CD4-positive, alpha-beta T cell treated with Interleukin-1 beta for 1 hour (primary cell): ENCODE results near the gene COL1A2.
A peak's percentile ranks its signal among the peaks of the same experiment; 100 is the strongest.

ENCODE experiments used
- DNase-seq, 2 donors: peaks; one replicate each; pipeline ENCODE4 v3.0.0-alpha.2; 2020 to 2022

The COL1A2 gene

DNA sequence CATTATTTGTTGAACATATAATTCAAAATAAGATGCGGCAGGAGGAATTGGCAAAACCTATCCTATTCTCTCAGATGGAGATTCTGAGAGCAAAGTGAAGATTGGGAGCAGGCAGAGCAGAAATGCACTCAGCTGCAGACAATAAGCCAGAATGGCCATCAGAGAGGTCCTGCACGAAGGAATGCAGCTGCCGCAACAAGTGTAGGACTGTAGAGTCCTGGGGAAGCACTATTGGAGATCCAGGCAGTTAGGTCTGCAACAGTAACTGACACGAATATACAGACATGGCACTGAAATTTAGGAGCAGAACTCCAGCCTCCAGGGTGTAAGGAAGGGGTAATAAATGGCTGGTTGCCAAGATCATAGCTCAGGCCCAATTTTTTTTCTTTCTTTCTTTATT is 10.4 kb upstream of the COL1A2 start:
- DNase-seq: no peak

DNA sequence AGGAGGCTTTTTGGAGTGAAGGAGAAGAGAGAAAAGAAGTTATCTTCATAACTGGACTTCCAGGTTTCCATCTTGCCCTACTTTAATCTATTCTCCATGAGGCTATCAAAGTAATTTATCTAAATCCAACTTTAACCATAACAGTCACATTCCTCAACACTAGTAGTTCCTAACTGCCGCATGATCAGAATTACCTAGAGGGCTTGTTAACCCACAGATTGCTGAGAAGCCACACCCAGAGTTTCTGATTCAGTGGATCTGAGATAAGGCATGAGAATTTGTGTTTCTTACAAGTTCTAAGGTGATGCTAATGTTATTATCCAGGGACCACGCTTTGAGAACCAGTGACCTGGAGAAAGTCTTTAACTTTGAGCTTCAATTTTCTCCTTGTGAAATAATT is 8.3 kb upstream of the COL1A2 start:
- no peak for DNase-seq

DNA sequence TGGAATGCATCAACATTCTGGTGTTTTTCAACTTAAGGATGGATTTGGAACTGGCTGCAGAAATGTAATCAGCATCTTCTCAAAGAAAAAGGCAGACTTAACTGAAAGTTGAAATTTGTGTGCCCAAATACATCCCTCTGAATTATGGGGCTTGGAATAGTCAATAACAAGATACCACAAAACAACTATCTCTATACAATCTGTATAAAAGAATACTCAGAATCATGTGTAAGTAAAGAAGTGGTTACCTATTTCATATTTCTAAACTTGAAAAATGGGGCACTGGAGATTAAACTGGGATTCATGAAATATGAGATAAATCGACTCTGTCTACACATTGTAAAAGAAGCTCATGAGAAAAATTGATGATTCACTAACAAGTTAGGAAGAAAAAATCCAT is 6.2 kb upstream of the COL1A2 start:
- no peak for DNase-seq

DNA sequence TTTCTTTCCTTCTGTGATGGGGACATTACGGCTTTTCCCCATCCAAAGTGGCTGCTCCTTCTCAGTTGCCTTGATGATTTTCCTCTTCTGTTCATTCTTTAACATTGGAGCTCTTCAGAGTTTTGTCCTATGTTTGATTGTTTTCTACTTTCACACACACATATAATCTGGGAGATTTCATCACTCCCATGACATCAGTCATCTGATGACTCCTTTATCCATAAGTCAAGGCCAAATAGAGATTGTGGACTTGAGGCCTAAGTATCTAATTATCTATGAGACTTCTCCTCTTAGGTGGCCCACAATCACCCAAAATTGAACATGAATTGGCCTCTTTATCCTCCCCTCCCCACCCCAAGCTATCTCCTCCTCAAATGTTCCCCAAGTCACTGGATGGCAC is 5.3 kb upstream of the COL1A2 start:
- DNase-seq: no peak

DNA sequence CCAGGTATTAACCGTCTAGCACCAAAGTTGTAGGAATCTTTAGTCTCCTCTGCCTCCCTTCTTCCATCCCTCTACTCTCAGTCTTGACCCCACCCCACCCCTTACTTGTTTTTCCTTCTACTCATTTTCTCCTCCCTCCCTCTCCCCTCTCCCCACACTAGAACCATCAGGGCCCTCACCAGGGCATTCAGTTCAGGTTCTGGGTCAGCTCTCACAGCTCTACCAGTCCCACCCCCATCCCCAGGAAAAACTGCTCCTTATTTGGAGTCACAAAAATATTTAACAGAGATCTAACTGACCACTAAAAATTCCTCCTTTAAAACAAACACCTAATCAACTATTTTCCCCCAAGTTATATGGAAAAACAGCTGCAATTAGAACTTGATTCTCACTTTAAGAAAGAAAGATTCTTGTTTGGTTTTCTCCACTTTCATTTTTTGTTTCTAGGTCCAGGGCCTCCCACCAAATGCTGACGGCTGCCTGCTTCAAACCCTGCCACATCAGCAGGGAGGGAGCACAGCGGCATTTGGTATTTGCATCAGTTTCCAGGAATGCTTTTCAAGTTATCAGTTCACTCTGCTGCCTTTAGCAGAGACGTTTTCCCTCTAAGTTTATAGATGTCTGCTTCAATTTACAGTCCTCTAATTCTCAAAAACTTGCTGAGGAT is 2.8 kb upstream of the COL1A2 start:
- no peak for DNase-seq

DNA sequence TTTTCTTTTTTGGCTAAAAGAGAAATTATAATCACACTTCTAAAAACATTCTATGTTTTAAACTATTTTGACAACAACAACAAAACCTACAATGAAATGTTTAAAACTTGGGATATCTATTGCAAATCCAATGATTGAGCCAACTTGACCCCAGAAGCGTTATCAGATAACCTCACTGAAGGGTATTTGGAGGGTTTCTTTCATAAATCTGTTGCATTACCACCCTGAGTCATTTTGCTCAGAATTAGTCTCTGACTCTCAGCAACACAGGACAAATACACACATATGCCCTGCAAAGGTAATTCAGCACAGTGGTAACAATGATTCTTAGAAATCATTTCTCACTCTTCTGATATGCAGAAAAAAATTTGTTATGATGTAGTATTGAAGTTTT is 2.3 kb upstream of the COL1A2 start:
- no peak for DNase-seq

DNA sequence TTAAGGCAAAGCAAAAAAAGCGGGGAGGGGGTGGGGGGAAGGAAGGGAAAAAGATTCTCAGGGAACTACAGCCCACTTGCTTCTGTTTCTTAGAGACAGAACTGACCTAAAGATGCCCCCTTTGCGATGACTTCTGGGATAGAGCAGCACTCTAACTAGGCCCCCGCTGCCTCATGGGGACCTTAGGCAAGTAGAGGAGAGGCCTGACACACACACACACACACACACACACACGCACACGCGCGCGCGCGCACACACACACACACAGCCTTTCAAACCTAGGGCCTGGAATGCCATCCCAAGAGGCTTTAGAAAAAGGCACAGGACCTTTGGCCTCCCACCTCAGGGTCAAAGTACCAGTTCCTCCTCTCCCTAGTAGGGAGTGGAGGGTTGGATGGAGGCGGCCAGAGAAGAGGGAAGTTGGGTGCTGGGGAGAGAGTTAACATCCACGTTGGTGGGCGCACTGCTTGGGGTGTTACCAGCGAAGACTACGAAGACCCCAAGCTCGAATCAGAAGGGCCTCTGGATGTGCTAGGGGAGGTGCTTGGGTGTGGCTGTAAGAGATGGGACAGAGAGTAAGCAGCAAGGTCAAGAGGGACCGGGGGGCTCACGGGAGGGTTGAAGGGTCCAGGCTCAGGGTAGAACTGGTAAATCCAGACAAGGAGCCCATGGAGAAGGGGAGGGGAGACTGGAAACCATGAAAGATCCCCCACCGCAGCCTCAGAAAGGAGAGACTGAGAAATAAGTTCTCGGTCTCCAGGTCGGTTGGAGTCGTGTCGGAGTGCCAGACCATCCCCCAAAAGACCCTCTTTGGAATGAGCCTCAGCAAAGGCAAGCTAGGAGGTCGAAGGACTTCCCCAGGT is 1.2 kb upstream of the COL1A2 start:
- DNase-seq: no peak

DNA sequence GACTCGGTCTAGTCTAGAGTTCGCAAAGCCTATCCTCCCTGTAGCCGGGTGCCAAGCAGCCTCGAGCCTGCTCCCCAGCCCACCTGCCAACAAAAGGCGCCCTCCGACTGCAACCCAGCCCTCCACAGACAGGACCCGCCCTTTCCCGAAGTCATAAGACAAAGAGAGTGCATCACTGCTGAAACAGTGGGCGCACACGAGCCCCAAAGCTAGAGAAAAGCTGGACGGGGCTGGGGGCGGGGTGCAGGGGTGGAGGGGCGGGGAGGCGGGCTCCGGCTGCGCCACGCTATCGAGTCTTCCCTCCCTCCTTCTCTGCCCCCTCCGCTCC is 622 bp upstream of the COL1A2 start:
- no peak for DNase-seq

DNA sequence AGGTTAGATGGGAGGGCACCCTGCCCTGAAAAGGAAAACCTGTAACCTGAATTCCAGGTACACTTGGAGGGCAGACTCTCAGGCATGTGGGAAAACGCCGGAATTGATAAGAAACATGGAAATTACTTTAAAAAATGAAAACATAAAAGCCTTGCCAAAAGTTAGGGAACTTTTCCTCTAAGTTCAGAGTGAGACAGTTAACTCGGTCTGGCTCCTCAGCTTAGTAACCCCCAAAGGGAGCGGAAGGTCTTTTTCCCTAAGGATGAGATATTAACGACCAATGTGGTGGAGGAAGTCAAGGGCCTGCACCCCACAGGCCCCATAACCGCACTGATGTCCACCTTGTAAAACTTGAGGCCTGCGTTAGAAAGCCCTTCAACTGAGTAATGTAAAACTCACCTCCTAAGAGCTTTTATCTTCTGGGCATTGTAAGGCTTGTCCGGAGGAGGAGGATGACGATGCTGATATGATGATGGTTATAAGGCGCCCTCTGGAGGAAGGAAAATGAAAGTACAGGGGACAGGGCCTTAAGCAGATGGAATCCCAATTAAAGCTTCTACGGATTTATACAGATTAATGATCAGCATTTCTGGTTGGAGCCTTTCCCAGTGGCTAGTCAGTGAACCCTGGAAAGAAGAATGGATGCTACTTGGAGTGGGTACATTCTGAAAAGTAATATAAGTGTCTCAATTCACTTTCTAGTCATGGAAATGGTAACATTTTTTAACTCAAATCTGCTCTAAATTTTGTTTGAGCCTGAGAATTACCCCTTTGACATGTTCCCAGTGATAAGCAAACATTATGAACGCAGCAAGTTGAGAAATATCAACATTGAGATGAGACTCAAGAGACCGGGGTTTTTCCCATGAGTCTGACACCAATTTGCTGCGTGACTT is 694 bp downstream of the COL1A2 start:
- peak; percentile 23 to 41 for DNase-seq

DNA sequence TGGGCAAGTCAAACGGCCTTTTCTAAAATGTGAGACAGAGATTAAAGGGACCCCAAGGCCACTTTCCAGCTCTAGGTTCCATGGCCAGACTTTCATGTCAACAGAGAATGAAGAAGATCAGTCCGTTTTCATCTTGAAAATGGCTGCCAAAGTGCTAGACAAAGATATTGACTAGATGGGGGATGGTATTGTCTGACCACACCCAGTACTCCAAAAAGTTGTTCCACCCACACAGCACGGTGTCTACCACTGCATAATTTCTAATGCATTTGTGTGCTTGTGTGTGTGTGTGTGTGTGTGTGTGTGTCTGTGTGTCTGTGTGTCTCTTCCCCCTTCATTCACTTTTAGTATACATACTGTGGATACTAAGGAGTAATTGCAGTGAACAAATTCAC is 1.3 kb downstream of the COL1A2 start:
- no peak for DNase-seq

DNA sequence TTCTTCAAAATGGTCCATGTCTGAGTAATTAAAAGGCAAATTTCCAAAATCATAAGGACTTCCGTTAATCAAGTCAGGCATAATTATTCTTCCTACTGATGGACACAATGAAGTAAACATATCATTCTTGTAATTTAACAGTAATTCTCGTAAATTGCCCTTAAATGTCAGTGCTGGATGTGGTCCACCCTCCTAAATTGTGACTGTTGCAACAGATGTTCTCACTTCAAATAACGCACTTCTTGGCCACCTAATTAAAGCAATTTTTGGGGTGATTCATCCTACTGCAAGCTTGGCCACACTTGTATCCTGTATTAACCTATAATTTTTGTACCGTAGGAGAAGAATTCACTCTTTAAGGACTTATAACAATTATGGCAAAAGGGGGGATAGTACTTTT is 1.9 kb downstream of the COL1A2 start:
- DNase-seq: no peak

DNA sequence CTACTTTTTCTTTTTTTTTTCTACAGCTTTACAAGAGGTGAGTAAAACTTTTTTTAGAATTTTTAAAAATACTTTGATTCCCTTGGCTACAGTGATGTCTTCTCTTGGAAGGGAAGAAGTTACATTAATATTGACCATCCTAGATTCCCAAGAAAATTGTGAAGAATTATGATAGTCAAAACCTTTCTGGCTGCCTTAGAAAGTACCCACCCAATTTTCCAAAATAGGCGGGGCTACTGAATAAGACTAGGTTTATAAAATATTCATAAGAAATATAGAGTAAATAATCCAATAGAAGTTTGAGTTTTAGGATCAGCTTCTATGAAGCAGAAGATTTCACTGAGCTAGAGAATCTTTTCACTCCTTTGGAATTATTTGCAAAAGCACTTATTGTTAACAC is 3.0 kb downstream of the COL1A2 start:
- DNase-seq: no peak

DNA sequence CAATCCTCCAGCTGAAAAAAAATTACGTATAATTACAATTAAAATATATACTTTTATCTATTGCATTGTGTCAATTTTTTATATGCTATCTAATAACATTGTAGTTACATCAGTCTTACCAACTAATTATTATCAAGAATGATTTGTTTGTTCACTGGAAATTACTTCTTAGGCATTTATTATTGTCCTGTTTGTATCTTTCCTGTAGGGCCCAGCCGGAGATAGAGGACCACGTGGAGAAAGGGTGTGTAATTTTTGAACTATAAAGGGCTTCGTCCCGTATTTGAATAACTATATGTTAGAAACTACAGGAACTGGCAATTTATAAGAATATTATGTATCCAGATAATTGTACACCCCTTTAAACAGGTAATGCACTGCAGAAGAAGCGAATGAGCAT is 4.1 kb downstream of the COL1A2 start:
- no peak for DNase-seq

DNA sequence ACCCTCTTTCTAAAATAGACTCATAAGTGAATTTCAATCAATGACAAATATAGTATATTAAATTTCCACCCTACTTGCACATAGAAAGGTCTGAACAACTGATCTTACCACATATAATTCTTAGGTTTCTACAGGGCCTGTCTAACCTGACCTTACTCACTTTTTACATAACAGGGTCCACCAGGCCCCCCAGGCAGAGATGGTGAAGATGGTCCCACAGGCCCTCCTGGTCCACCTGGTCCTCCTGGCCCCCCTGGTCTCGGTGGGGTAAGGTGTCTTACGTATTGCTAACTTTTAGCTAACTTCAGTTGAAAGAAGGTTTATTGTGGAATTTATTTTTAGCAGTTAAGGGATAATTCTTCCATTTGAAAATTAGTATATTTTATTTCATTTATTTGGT is 5.3 kb downstream of the COL1A2 start:
- no peak for DNase-seq

DNA sequence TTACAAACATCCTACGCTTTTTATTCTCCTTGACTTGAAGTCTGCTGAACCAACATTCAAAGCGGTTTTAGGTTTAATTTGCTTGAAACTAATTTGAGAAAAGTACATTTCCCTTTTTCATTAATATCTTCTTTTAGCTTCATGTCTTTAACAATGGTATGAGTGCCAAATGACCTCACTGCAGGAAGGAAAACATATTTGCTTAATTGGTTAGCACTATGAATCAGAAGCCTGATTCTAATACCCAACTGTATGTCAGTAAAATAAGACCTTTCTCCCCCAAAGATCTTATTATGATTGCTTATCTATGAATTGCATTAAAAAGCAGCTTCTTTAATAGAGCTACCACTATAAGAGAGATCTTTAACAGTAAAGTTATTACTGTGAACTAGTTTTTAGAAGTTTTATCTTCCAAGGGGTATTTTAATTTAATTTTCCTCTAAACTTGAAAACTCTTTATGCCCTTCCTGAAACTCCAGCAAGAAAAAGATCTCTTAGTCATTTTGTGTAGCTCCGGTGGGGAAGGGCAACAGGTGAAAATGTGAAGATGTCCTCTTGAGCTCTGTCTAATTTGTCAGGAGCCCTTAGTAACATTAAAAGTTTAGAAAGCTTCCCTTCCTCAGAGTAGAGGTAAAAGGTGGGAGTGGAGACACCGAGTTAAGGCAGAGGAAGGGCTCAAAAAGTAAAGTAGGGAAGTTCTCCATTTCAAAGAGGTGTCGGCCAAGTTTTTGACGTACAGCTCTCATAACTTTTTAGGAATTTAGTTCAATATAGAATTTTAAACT is 6.1 kb downstream of the COL1A2 start:
- no peak for DNase-seq

DNA sequence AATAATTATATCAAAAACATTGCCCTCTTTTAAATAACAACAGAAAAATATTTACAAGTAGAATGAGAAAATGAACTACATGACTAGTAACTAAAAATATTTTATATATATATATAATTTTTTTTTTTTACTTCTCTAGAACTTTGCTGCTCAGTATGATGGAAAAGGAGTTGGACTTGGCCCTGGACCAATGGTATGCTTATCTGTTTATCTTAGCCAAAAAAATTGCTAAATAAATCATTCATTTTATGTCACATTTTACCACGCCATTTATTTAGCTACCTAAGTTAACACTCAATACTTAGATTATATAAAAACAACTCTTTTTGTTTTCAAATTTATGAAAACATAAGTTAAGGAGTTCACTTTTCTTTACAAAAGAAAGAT is 6.7 kb downstream of the COL1A2 start:
- DNase-seq: no peak

DNA sequence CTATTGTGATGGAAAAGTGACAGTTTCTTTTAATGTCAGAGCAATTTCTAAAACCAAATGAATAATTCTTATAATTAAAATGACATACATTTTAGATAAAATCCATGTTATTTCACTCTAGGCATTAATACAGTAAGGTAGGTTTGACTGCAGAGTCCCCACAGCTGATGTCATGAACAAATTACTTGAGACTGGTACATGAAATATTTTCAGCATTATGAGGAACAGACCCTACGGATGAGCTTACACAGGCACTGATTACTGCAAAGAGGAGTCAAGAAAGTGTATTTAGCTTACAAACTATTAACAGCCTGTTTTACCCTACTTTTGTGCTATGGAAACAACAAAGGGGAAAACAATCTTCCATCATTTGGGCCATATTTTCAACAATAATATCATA is 8.9 kb downstream of the COL1A2 start:
- DNase-seq: no peak

DNA sequence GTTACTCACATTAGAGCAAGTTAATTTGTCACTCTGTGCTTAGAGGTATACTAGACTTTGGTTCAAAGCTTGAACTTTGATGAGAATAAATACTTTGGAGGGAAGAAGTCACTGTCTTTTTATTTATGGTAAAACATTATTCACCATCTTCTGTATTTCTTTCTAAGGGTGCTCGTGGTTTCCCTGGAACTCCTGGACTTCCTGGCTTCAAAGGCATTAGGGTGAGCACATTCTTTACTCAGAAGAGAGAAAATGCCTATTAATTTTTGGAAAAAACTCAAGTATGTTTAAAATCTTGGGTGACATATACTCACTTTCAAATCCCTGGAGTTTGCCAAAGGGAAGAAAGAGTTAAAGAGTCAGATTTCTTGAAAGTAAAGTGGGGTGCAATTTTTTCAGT is 10.8 kb downstream of the COL1A2 start:
- DNase-seq: no peak

DNA sequence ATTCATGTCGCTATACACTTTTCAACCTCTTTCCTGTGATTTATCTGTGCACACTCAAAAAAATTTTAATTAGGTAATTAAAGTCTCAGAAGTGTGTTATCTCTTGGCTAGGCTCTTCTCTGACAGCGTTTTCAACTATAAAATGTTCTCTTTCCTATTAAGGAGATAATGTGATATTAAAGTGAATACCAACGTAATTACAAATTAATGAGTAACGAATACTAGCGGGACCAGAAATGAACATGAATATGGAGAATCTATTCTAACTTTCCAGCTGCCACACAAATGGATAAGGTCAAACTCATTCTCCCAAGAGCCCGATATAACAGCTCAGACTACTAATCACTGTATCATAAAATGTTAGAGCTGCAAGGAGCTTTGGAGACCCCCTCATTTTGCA is 12.0 kb downstream of the COL1A2 start:
- DNase-seq: no peak

DNA sequence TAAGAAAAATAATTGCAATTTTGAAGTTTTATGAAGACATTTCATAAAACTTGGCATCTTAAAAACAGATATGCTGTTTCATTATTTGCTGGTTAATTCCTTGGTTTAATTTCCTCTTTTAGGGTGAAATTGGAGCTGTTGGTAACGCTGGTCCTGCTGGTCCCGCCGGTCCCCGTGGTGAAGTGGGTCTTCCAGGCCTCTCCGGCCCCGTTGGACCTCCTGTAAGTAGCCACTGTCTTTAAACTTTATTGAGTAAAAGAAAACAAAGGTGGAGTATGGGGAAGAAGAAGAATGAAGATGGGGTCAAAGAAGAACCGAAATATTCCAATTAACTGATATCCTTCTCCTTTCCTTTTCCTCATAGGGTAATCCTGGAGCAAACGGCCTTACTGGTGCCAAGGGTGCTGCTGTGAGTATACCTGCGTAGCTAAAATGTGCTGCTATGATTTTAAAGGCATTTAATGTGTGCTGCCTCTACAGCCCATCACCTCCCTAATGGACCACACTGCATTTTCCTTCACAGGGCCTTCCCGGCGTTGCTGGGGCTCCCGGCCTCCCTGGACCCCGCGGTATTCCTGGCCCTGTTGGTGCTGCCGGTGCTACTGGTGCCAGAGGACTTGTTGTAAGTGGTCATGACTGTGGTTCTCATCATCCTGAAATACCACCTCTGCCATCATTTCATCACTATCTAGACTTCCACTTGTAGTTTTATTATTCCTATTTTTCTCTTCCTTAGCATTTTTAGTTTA is 14.7 kb downstream of the COL1A2 start:
- DNase-seq: no peak

DNA sequence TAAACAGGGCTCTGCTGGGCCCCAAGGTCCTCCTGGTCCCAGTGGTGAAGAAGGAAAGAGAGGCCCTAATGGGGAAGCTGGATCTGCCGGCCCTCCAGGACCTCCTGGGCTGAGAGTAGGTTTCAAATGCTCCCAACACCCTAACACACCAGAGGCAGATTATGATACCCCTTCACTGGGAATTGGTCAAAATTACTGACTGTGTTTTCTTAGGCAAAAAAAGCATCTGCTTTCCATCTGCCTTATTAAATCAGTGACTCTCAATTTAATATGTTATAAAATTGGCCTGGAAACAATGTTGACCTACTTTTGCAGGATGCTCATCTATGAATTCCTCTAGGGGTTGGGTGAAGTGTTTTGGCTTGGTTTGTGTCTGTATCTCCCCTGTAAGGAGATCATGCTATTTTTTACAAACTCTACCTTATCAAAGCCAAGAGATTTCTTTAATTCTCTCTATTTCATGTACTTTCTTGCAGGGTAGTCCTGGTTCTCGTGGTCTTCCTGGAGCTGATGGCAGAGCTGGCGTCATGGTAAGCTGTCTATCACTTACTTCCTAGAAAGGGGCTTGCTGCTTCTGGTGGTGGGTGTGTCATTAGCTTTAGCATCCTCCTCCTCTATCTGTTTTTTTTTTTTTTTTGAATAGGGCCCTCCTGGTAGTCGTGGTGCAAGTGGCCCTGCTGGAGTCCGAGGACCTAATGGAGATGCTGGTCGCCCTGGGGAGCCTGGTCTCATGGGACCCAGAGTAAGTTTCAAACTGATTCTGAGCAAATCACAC is 15.9 kb downstream of the COL1A2 start:
- DNase-seq: no peak

DNA sequence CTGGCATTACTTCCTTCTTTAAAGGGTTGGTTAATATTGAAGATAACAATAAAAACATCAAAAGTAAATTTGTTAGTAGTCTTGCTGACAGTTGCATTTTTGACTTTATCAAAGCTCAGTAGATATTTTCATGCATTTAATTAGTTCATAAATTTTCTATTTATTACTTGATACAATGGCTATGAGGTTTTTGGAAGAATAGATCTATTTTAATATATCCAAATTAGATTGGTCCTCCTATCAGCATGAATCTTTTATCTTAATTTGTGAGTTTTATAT is 16.4 kb downstream of the COL1A2 start:
- DNase-seq: no peak
